ENCODE data around the gene ANTXRL.
"Not testable (repeated sequence)": the region's sequence is repeated elsewhere in the genome, so short reads cannot be mapped to it uniquely, and the experiment has no call there.

The ANTXRL gene

GRCh38 chr10:46296641-46297141 lies 9.9 kb downstream of the ANTXRL start:
- no peak for DNase-seq

GRCh38 chr10:46297406-46298204 lies 10.8 kb downstream of the ANTXRL start:
- no peak for DNase-seq

GRCh38 chr10:46298477-46299285 lies 11.9 kb downstream of the ANTXRL start:
- no peak for DNase-seq

- DNase-seq = no peak
These were observed 12.4 kb downstream of the ANTXRL start for GRCh38 chr10:46299286-46299535.

- DNase-seq = no peak
These were observed 13.0 kb downstream of the ANTXRL start for GRCh38 chr10:46299536-46300369.

- DNase-seq = not testable (repeated sequence)
These were observed 13.5 kb downstream of the ANTXRL start for GRCh38 chr10:46300370-46300711.

- DNase-seq = no peak
These were observed 14.4 kb downstream of the ANTXRL start for GRCh38 chr10:46301056-46301645.

- no peak for DNase-seq
These were observed 15.1 kb downstream of the ANTXRL start for GRCh38 chr10:46301721-46302479.

- not testable (repeated sequence) for DNase-seq
These were observed 16.1 kb downstream of the ANTXRL start for GRCh38 chr10:46302765-46303352.

GRCh38 chr10:46304062-46304461 lies 17.3 kb downstream of the ANTXRL start:
- no peak for DNase-seq

- DNase-seq = not testable (repeated sequence)
These were observed 17.9 kb downstream of the ANTXRL start for GRCh38 chr10:46304671-46305070.

- no peak for DNase-seq
These were observed 18.5 kb downstream of the ANTXRL start for GRCh38 chr10:46305079-46305818.

GRCh38 chr10:46305986-46306385 lies 19.2 kb downstream of the ANTXRL start:
- no peak for DNase-seq

GRCh38 chr10:46306516-46307184 lies 19.9 kb downstream of the ANTXRL start:
- DNase-seq = no peak

- no peak for DNase-seq
These were observed 20.7 kb downstream of the ANTXRL start for GRCh38 chr10:46307281-46308112.

- no peak for DNase-seq
These were observed 21.3 kb downstream of the ANTXRL start for GRCh38 chr10:46308113-46308415.

- DNase-seq = no peak
These were observed 22.1 kb downstream of the ANTXRL start for GRCh38 chr10:46308666-46309450.

GRCh38 chr10:46309511-46310142 lies 22.8 kb downstream of the ANTXRL start:
- no peak for DNase-seq

Data from DMS153 (cell line).